Ovary (tissue), 9 donors: Measurements from ENCODE around the gene ASF1B. TPM values are rescaled to one million over a fixed set of nuclear protein-coding genes. Genes with fewer than 3 reads are reported as not detected.

Experiments used
- DNase-seq, 5 donors: peaks; one replicate each; pipeline ENCODE4 v3.0.0-alpha.2; 2019 to 2020
- H3K27ac ChIP-seq, 2 donors: fragments of 200-600 bp; one replicate each; pipeline versions ENCODE4 v1.5.1 to v1.8.0; 2019 to 2022
- H3K27me3 ChIP-seq: fragments of 200-600 bp; one replicate; pipeline ENCODE4 v1.8.0; 2022
- H3K36me3 ChIP-seq: fragments of 200-600 bp; sonication (generic); one replicate; pipeline ENCODE4 v1.5.1; 2019
- H3K4me1 ChIP-seq: one replicate; pipeline ENCODE4 v1.8.1; 2013; ENCODE audit warnings: mild to moderate bottlenecking, moderate library complexity; ENCODE audit not compliant: insufficient read depth
- H3K4me3 ChIP-seq: fragments of 200-600 bp; sonication (generic); one replicate; pipeline ENCODE4 v1.5.1; 2017
- H3K9me3 ChIP-seq, 2 donors: fragments of 200-600 bp in 1 of 2; sonication (generic) in 1 of 2; one replicate each; pipeline versions ENCODE4 v1.5.1 to v1.8.1; 2013 to 2019; ENCODE audit warnings: mild to moderate bottlenecking in 1 of 2, moderate library complexity in 1 of 2
- CTCF ChIP-seq, 3 donors: fragments of 450-650 bp in 2 of 3; fragments of 200-600 bp in 1 of 3; IDR thresholded peaks; one replicate each; pipeline versions ENCODE4 v1.5.1 to v1.8.0; 2016 to 2022; ENCODE audit warnings: antibody characterized with exemption in 3 of 3, mild to moderate bottlenecking in 1 of 3
- EP300 ChIP-seq: sonication (generic); formaldehyde crosslinking; IDR thresholded peaks from one replicate; pipeline ENCODE4 v1.6.1; 2017; ENCODE audit warnings: antibody characterized with exemption
- POLR2A ChIP-seq: fragments of 450-650 bp; IDR thresholded peaks from one replicate; pipeline ENCODE4 v1.6.1; 2017; ENCODE audit warnings: antibody characterized with exemption, mild to moderate bottlenecking, moderate library complexity
- WGBS, 3 donors: extraction: QIAGEN DNeasy Blood & Tissue Kit in 1 of 3; methylation state at CpG; one replicate each; pipeline versions ENCODE4 v1.1.5 to v1.1.7; 2013 to 2017; 5-methylcytosine and 5-hydroxymethylcytosine counted together
- intact Hi-C, 4 donors: fragments of 100-400 bp; cut with DNase I; formaldehyde crosslinking; loops; one replicate each; pipeline versions ENCODE4 v1.11.0 to v1.15.1; 2022 to 2023
- polyA plus RNA-seq, 2 donors: library from polyadenylated mRNA; stranded (reverse); fragments of 200-250 nt in 1 of 2; fragments of 350-450 nt in 1 of 2; fragmentation: Illumina TruSeq in 1 of 2; extraction: RNeasy Lipid Tissue Mini Kit (QIAGEN cat#74804) in 1 of 2; gene quantifications; one replicate each; pipeline ENCODE4 v1.2.3, GENCODE V29; 2013 to 2014
- total RNA-seq, 7 donors: library from RNA; depleted of rRNA in 2 of 7; stranded (reverse); fragments of >200 nt in 2 of 7; fragmentation: NEBNext Ultra II Directional in 3 of 7; extraction: Animal tissue kit (Norgen Biotek cat#: 25700) in 3 of 7; gene quantifications; one replicate each; pipeline versions ENCODE4 v1.1.0 to v1.2.4, GENCODE V29; 2016 to 2023
- donor health status: DM: no; HTN: no; CAD: no; lungs with moderate emphysema.
- donor health status: DM: no; HTN: no; CAD: no.
- donor health status: Bipolar disorder and iron deficiency.
- donor health status: DM: yes; HTN: yes; CAD: no.
- donor health status: DM: no; HTN: no; CAD: no.
- donor health status: DM: yes; HTN: yes; CAD: no.

Gene ASF1B
- total and polyA plus RNA-seq, 9 donors = 0.12 to 4.9 (median 1.0) TPM

- no peaks in the 10 kb centered on the region for H3K27me3 ChIP-seq
- intact Hi-C loops = loop anchor here in 1 of 4 donors (5.0 kb wide), 1 partner anchor 34 kb away; no protein-coding TSS in a partner anchor
- peak overlapping the region; percentile 97 for H3K4me3 ChIP-seq
- peak overlapping the region; percentile 27 to 96 for H3K27ac ChIP-seq
- peaks cover 30% of the 10 kb centered on the region for H3K4me1 ChIP-seq
- DNase-seq = no peak
- H3K36me3 ChIP-seq = no peaks in the 10 kb centered on the region
- no peaks in the 10 kb centered on the region for H3K9me3 ChIP-seq
- TF ChIP-seq POLR2A (no peak), CTCF (IDR thresholded peaks at IDR 0.05) (no peak), EP300 (no peak)
- 3 to 8% (median 3%) methylated on average over 6 of the region's 6 CpGs for WGBS, 3 donors
Measured at GRCh38 chr19:14116525-14116917, 19.9 kb downstream of the ASF1B start.

- H3K36me3 ChIP-seq = no peaks in the 10 kb centered on the region
- peak overlapping the region; percentile 27 to 96 for H3K27ac ChIP-seq
- TF ChIP-seq POLR2A = no peak
- TF ChIP-seq EP300 = no peak
- no peak for TF ChIP-seq CTCF (IDR thresholded peaks at IDR 0.05)
- peaks cover 34% of the 10 kb centered on the region for H3K4me1 ChIP-seq
- H3K9me3 ChIP-seq = no peaks in the 10 kb centered on the region
- WGBS, 3 donors = 35 to 43% (median 37%) methylated on average over 5 of the region's 5 CpGs
- no peak for DNase-seq
- H3K4me3 ChIP-seq = no peak overlapping the region
- no peaks in the 10 kb centered on the region for H3K27me3 ChIP-seq
- intact Hi-C loops = loop anchor here in 1 of 4 donors (5.0 kb wide), 1 partner anchor 33 kb away; no protein-coding TSS in a partner anchor
Measured at GRCh38 chr19:14115756-14116155, 20.6 kb downstream of the ASF1B start.

- Histone ChIP-seq H3K4me1 (peaks cover 38% of the 10 kb centered on the region), H3K27ac (peak overlapping the region; percentile 85 to 96), H3K27me3 (no peaks in the 10 kb centered on the region), H3K4me3 (no peak overlapping the region), H3K9me3 (no peaks in the 10 kb centered on the region), H3K36me3 (no peaks in the 10 kb centered on the region)
- no peak for TF ChIP-seq POLR2A
- TF ChIP-seq CTCF (IDR thresholded peaks at IDR 0.05) = peak in 1 of 3 donors; percentile 13
- DNase-seq = peak in 1 of 5 donors; percentile 48
- WGBS, 3 donors = 55 to 60% (median 57%) methylated on average over 9 of the region's 9 CpGs
- intact Hi-C loops = loop anchor here in 1 of 4 donors (5.0 kb wide), 1 partner anchor 33 kb away; no protein-coding TSS in a partner anchor
Measured at GRCh38 chr19:14114854-14115253, 21.5 kb downstream of the ASF1B start.

GRCh38 chr19:14114439-14114838 is 21.9 kb downstream of the ASF1B start:
- H3K27ac ChIP-seq = peak overlapping the region; percentile 85 to 96
- DNase-seq = no peak
- H3K9me3 ChIP-seq = no peaks in the 10 kb centered on the region
- no peak for TF ChIP-seq CTCF (IDR thresholded peaks at IDR 0.05)
- TF ChIP-seq EP300 = no peak
- TF ChIP-seq POLR2A = no peak
- peaks cover 36% of the 10 kb centered on the region for H3K4me1 ChIP-seq
- H3K4me3 ChIP-seq = no peak overlapping the region
- no peaks in the 10 kb centered on the region for H3K27me3 ChIP-seq
- intact Hi-C loops = no loop called here
- H3K36me3 ChIP-seq = no peaks in the 10 kb centered on the region
- WGBS, 3 donors = 82 to 84% (median 83%) methylated on average over 7 of the region's 7 CpGs
